A549 (cell line): ENCODE measurements around the gene MYF5. TPM values are rescaled to one million over a fixed set of nuclear protein-coding genes. Genes with fewer than 3 reads are reported as not detected.

Experiments used
- ATAC-seq, 2 experiments: fragments of 200-7000 bp in 1 of 2; fragments of >200 bp in 1 of 2; cut with Nextera tagmentation in 1 of 2; cut with Tn5 transposase in 1 of 2; 3 replicates each; pipeline versions ENCODE4 v1.8.0 to v1.9.1; 2018 to 2020; ENCODE audit warnings: mild to moderate bottlenecking in 1 of 2, moderate library complexity in 1 of 2
- CTCF ChIA-PET: fragments of 300-600 bp; sonication (Branson Sonifier 250); formaldehyde crosslinking; extraction: SDS; loops from one replicate; lab custom pipeline; 2021; ENCODE audit warnings: antibody characterized with exemption, inconsistent platforms; lab: Yijun Ruan, JAX
- POLR2A ChIA-PET: fragments of 350-600 bp; formaldehyde crosslinking; extraction: SDS; loops from one replicate; lab custom pipeline; 2021; ENCODE audit warnings: antibody characterized with exemption, inconsistent platforms; lab: Yijun Ruan, JAX
- DNase-seq, 2 experiments: peaks; one replicate each; pipeline versions ENCODE4 v3.0.0 to v3.0.0-alpha.2; 2011 to 2016; ENCODE audit warnings: low read depth in 1 of 2, low spot score in 1 of 2
- FAIRE-seq: peaks from 2 replicates; lab custom pipeline; 2011; peaks lifted over from hg19 to GRCh38; lab: Jason Lieb, UNC
- H3K27ac ChIP-seq, 2 experiments: fragments of >200 bp; sonication (Bioruptor Twin); formaldehyde crosslinking; 3 replicates each; pipeline ENCODE4 v1.5.1; 2016 to 2017
- H3K4me1 ChIP-seq: fragments of >200 bp; sonication (Bioruptor Twin); formaldehyde crosslinking; 3 replicates; pipeline ENCODE4 v1.6.1; 2016
- H3K4me2 ChIP-seq: fragments of >200 bp; sonication (Bioruptor Twin); formaldehyde crosslinking; 3 replicates; pipeline ENCODE4 v1.6.1; 2016
- H3K4me3 ChIP-seq: fragments of >200 bp; sonication (Bioruptor Twin); formaldehyde crosslinking; 3 replicates; pipeline ENCODE4 v1.5.1; 2016
- H3K9me3 ChIP-seq: fragments of >200 bp; sonication (Bioruptor Twin); formaldehyde crosslinking; 3 replicates; pipeline ENCODE4 v1.6.1; 2016
- CBX8 ChIP-seq: fragments of 200-600 bp; sonication (generic); IDR thresholded peaks from 2 replicates; pipeline ENCODE4 v1.6.1; 2016
- CHD4 ChIP-seq: fragments of 200-600 bp; sonication (generic); IDR thresholded peaks from 2 replicates; pipeline ENCODE4 v1.6.1; 2016; ENCODE audit warnings: antibody characterized with exemption, mild to moderate bottlenecking, borderline replicate concordance
- EHMT2 ChIP-seq: fragments of 200-600 bp; sonication (generic); IDR thresholded peaks from 2 replicates; pipeline ENCODE4 v1.6.1; 2016; ENCODE audit warnings: antibody characterized with exemption, low read depth, mild to moderate bottlenecking, moderate library complexity
- EP300 ChIP-seq, 2 experiments: fragments of >200 bp; sonication (Bioruptor Twin); formaldehyde crosslinking; IDR thresholded peaks; 2 replicates in 1 of 2; 3 replicates in 1 of 2; pipeline ENCODE4 v1.6.1; 2016 to 2017
- ESRRA ChIP-seq: fragments of 150-350 bp; IDR thresholded peaks from 2 replicates; pipeline ENCODE4 v1.6.1; 2014; ENCODE audit warnings: mild to moderate bottlenecking, low read length, borderline replicate concordance
- JUN ChIP-seq, 2 experiments: fragments of >200 bp; sonication (Bioruptor Twin); formaldehyde crosslinking; IDR thresholded peaks; 2 replicates in 1 of 2; 3 replicates in 1 of 2; pipeline ENCODE4 v1.6.1; 2016 to 2017
- JUNB ChIP-seq: fragments of >200 bp; sonication (Bioruptor Twin); formaldehyde crosslinking; IDR thresholded peaks from 2 replicates; pipeline ENCODE4 v1.6.1; 2016
- KDM5A ChIP-seq: fragments of 200-600 bp; sonication (generic); IDR thresholded peaks from 2 replicates; pipeline ENCODE4 v1.6.1; 2016; ENCODE audit warnings: antibody characterized with exemption, mild to moderate bottlenecking
- MAZ ChIP-seq: fragments of 150-350 bp; IDR thresholded peaks from 2 replicates; pipeline ENCODE4 v1.6.1; 2014; ENCODE audit warnings: antibody characterized with exemption, low read depth, low read length, borderline replicate concordance
- MYC ChIP-seq: IDR thresholded peaks from 2 replicates; pipeline ENCODE4 v1.6.1; 2012; ENCODE audit warnings: mild to moderate bottlenecking, inconsistent platforms, low read length, improper control_type of control experiment, borderline replicate concordance
- NFE2L2 ChIP-seq: fragments of 150-350 bp; conservative IDR thresholded peaks from 2 replicates; pipeline ENCODE4 v1.6.1; 2014; ENCODE audit warnings: low read length
- NR3C1 ChIP-seq: fragments of >200 bp; sonication (Bioruptor Twin); formaldehyde crosslinking; IDR thresholded peaks from 3 replicates; pipeline ENCODE4 v1.6.1; 2017
- RAD21 ChIP-seq, 2 experiments: fragments of >200 bp in 1 of 2; sonication (Bioruptor Twin) in 1 of 2; formaldehyde crosslinking in 1 of 2; IDR thresholded peaks in 1 of 2; conservative IDR thresholded peaks in 1 of 2; 2 replicates in 1 of 2; 3 replicates in 1 of 2; pipeline ENCODE4 v1.6.1; 2012 to 2018; ENCODE audit warnings: inconsistent platforms in 1 of 2
- RARB ChIP-seq: fragments of 250-450 bp; sonication (Bioruptor Pico); IDR thresholded peaks from 2 replicates; pipeline ENCODE4 v1.8.0; 2021; ENCODE audit warnings: mild to moderate bottlenecking, moderate library complexity
- RNF2 ChIP-seq: fragments of 200-600 bp; sonication (generic); IDR thresholded peaks from 2 replicates; pipeline ENCODE4 v1.6.1; 2016; ENCODE audit warnings: low read depth, mild to moderate bottlenecking, antibody characterized with exemption, moderate library complexity, borderline replicate concordance
- TFCP2L1 ChIP-seq: fragments of 250-450 bp; sonication (Bioruptor Pico); IDR thresholded peaks from 2 replicates; pipeline ENCODE4 v1.5.0; 2021; ENCODE audit warnings: mild to moderate bottlenecking
- TP53 ChIP-seq: fragments of 250-450 bp; sonication (Bioruptor Pico); IDR thresholded peaks from 2 replicates; pipeline ENCODE4 v1.5.0; 2021; ENCODE audit warnings: mild to moderate bottlenecking, moderate library complexity
- ZSCAN20 ChIP-seq: fragments of 250-450 bp; sonication (Bioruptor Pico); IDR thresholded peaks from 2 replicates; pipeline ENCODE4 v1.8.0; 2022; ENCODE audit warnings: mild to moderate bottlenecking, moderate library complexity
- WGBS: methylation state at CpG from one replicate; pipeline ENCODE4 v1.1.6; 2017; ENCODE audit errors: missing lambda C conversion rate; 5-methylcytosine and 5-hydroxymethylcytosine counted together
- polyA plus RNA-seq, 4 experiments: library from polyadenylated mRNA; depleted of rRNA in 3 of 4; stranded (reverse); fragments of >200 nt; fragmentation: RNase III in 1 of 4; extraction: RNeasy Plus Mini Kit Qiagen cat#74134 plus additional on column Dnase treatment in 1 of 4; gene quantifications; 2 replicates in 3 of 4; 3 replicates in 1 of 4; pipeline ENCODE4 v1.2.3, GENCODE V29; 2011 to 2017
- TF ChIP-seq, protein P1 (sequence below): fragments of 150-350 bp; IDR thresholded peaks from 2 replicates; pipeline ENCODE4 v1.6.1; 2014; ENCODE audit warnings: low read depth, mild to moderate bottlenecking, low read length
- TF ChIP-seq, protein P2 (sequence below): fragments of 450-650 bp; IDR thresholded peaks from 2 replicates; pipeline ENCODE4 v1.6.1; 2014; ENCODE audit warnings: antibody characterized with exemption
- TF ChIP-seq, protein P3 (sequence below): IDR thresholded peaks from 2 replicates; pipeline ENCODE4 v1.6.1; 2012; ENCODE audit warnings: low read depth, borderline replicate concordance

Gene MYF5
- polyA plus RNA-seq, 2 of the 4 experiments (the other 2 are of a cell fraction), result not detected

DNA sequence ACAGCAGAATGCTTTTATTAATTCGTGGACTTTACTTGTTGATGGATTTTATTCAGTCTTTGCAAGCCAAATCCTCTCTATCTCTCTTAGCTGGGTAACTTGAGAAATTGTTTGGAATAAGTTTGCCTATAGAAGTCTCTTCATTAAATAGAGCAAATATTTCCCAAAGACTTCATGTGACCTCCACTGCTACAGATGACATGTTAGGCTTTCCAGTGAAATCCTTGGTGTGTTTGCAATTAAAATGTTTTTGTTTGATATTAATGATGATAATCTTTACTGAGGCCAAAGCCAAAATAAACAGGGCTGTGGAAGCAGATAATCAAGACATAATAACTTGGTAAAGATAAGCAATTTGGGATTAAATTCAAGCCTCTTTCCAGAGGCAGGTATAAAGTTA is 4.8 kb upstream of the MYF5 start (continued):
- no peak for TF ChIP-seq MYC
- TF ChIP-seq, protein P1, sequence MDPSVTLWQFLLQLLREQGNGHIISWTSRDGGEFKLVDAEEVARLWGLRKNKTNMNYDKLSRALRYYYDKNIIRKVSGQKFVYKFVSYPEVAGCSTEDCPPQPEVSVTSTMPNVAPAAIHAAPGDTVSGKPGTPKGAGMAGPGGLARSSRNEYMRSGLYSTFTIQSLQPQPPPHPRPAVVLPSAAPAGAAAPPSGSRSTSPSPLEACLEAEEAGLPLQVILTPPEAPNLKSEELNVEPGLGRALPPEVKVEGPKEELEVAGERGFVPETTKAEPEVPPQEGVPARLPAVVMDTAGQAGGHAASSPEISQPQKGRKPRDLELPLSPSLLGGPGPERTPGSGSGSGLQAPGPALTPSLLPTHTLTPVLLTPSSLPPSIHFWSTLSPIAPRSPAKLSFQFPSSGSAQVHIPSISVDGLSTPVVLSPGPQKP, result no peak
- no peak for TF ChIP-seq JUNB
- TF ChIP-seq EHMT2, result no peak
- TF ChIP-seq MAZ, result no peak
- no peak for TF ChIP-seq NR3C1

DNA sequence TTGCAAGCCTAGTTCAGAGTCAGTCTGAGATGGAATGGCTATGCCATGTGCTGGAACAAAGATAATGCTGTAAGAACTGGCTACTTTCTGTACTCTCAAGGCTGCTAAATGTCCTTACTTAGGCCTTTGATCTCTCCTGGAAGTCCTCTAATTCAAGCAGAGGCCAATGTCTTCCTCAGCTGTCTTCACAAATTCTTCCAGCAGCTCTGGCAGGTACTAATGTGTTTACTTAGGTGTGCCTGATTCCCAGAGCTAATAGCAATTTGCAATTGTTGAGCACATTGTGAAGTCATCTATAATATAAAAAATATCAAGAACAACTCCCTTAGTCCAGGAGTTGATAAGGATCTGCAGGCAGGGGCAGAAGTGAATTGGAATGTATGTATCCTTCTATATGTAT is 3.8 kb upstream of the MYF5 start:
- FAIRE-seq, result no peak
- Histone ChIP-seq H3K9me3 (no peaks in the 10 kb centered on the region), H3K4me1 (no peaks in the 10 kb centered on the region), H3K4me2 (no peak overlapping the region), H3K27ac (no peak overlapping the region), H3K4me3 (no peak overlapping the region)
- ChIA-PET CTCF (no interaction called here), POLR2A (no interaction called here)
- ATAC-seq, result no peak
- TF ChIP-seq, protein P2, sequence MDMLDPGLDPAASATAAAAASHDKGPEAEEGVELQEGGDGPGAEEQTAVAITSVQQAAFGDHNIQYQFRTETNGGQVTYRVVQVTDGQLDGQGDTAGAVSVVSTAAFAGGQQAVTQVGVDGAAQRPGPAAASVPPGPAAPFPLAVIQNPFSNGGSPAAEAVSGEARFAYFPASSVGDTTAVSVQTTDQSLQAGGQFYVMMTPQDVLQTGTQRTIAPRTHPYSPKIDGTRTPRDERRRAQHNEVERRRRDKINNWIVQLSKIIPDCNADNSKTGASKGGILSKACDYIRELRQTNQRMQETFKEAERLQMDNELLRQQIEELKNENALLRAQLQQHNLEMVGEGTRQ, result no peak
- TF ChIP-seq RAD21 (conservative IDR thresholded peaks at IDR 0.05 in 1 of 2, IDR thresholded peaks at IDR 0.05 in 1 of 2), result no peak
- TF ChIP-seq JUN (IDR thresholded peaks at IDR 0.05), result no peak
- DNase-seq, result no peak

DNA sequence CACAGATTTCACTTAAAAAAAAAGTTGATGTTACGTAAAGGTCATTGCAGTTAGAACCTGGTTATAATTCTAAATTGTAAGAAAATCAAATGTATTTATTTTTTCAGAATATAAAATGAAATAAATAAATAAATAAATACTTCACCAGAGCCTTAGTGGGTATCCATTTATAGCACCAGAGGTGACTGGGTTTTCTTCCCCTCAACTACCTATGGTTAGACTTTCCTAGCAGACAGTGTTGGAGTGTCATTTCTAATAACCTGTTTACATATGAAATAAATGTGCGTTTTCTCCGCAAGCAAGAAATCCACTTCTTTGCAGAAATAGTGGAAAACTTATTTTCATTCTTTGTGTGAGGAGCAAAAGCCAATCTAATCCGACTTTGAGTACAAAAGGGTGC is 3.3 kb upstream of the MYF5 start:
- WGBS, result 63% methylated on average over 4 of the region's 4 CpGs
- no peak for DNase-seq
- no peak for FAIRE-seq
- CTCF ChIA-PET, result no interaction called here
- ATAC-seq, result no peak
- H3K9me3 ChIP-seq, result no peaks in the 10 kb centered on the region
- H3K4me1 ChIP-seq, result no peaks in the 10 kb centered on the region
- H3K27ac ChIP-seq, result no peak overlapping the region
- TF ChIP-seq NFE2L2 (no peak), TFCP2L1 (CRISPR knock-in tag) (no peak), EP300 (IDR thresholded peaks at IDR 0.05) (no peak), KDM5A (no peak), RNF2 (no peak), CHD4 (no peak), ZSCAN20 (CRISPR knock-in tag) (no peak), MAZ (no peak), RARB (CRISPR knock-in tag) (no peak), ESRRA (no peak)
- TF ChIP-seq, protein P3, sequence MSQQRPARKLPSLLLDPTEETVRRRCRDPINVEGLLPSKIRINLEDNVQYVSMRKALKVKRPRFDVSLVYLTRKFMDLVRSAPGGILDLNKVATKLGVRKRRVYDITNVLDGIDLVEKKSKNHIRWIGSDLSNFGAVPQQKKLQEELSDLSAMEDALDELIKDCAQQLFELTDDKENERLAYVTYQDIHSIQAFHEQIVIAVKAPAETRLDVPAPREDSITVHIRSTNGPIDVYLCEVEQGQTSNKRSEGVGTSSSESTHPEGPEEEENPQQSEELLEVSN, result no peak
- no peak overlapping the region for H3K4me2 ChIP-seq
- POLR2A ChIA-PET, result no interaction called here
- no peak overlapping the region for H3K4me3 ChIP-seq

DNA sequence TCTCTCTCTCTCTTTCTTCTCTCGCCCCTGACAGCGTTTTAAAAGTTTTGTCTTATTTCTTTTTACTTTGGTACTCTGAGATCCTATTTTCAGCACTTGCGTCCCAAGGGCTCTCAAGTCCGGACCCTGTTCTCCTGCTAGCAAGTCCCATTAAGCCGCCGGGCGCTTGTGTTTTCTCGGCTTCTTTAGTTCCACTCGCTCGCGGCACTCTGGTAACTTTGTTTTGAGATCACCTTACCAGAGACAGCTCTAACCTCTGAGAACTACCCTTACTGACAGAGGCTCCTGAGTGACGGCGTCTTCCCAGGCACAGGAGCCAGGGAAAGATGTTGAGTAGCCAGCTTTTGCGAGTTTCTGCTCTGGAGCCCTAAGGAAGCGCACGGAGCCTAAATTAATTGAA is 2.7 kb upstream of the MYF5 start:
- 74% methylated on average over 16 of the region's 16 CpGs for WGBS
- ChIA-PET CTCF (no interaction called here), POLR2A (no interaction called here)
- Histone ChIP-seq H3K4me2 (no peak overlapping the region), H3K27ac (no peak overlapping the region), H3K4me3 (no peak overlapping the region), H3K9me3 (no peaks in the 10 kb centered on the region)
- DNase-seq, result no peak
- no peak for ATAC-seq
- TF ChIP-seq TP53 (CRISPR knock-in tag) (no peak), CBX8 (no peak), ZSCAN20 (CRISPR knock-in tag) (no peak), EHMT2 (no peak)
- TF ChIP-seq, all 56 proteins: peak for 0
- no peaks in the 10 kb centered on the region for H3K4me1 ChIP-seq
- FAIRE-seq, result no peak
